HFFc6 (cell line): ENCODE data around the gene SLC13A4. TPM values are rescaled to one million over a fixed set of nuclear protein-coding genes. Genes with fewer than 3 reads are reported as not detected.
A peak's percentile ranks its signal among the peaks of the same experiment; 100 is the strongest.

Experiments
- DNase-seq: peaks from one replicate; pipeline ENCODE4 v3.0.0-alpha.2; 2018
- H3K27ac Mint-ChIP-seq: 2 replicates; pipeline ENCODE4 v1.8.0; 2020; ENCODE audit warnings: mild to moderate bottlenecking, mixed read lengths
- H3K27me3 Mint-ChIP-seq: 2 replicates; pipeline ENCODE4 v1.8.0; 2021; ENCODE audit warnings: mild to moderate bottlenecking, moderate library complexity, mixed read lengths; ENCODE audit not compliant: insufficient read depth
- H3K36me3 Mint-ChIP-seq: 2 replicates; pipeline ENCODE4 v1.8.0; 2021; ENCODE audit warnings: low read depth, mixed read lengths
- H3K4me1 Mint-ChIP-seq: 2 replicates; pipeline ENCODE4 v1.8.0; 2020; ENCODE audit warnings: low read depth, mixed read lengths
- H3K4me3 Mint-ChIP-seq: 2 replicates; pipeline ENCODE4 v1.8.0; 2020; ENCODE audit warnings: mild to moderate bottlenecking, moderate library complexity, mixed read lengths
- H3K9me3 Mint-ChIP-seq: 2 replicates; pipeline ENCODE4 v1.8.0; 2020; ENCODE audit warnings: mild to moderate bottlenecking, mixed read lengths
- CTCF ChIP-seq: fragments of 200-600 bp; sonication (generic); IDR thresholded peaks from 2 replicates; pipeline ENCODE4 v1.5.0; 2021; ENCODE audit warnings: antibody characterized with exemption, mild to moderate bottlenecking
- total RNA-seq, 6 experiments: library from RNA; stranded (reverse); fragmentation: NEBNext Ultra II Directional; extraction: Animal tissue kit (Norgen Biotek cat#: 25700); gene quantifications; 2 replicates in 1 of 6; 3 replicates in 5 of 6; pipeline ENCODE4 v1.2.3, GENCODE V29; 2021

The SLC13A4 gene
- total RNA-seq, 6 experiments from 2014 or later = 0.24 to 1.2 (median 0.68) TPM; not detected in 1

GRCh38 chr7:135662123-135662372, 65.9 kb downstream of the SLC13A4 start:
- peaks cover 29% of the 10 kb centered on the region for H3K36me3 Mint-ChIP-seq
- H3K9me3 Mint-ChIP-seq = peaks cover 4% of the 10 kb centered on the region; the same call in 1 of the 2 replicates
- peaks cover 3% of the 10 kb centered on the region for H3K27me3 Mint-ChIP-seq
- peak overlapping the region; percentile 98 for H3K4me3 Mint-ChIP-seq
- no peak for DNase-seq
- peak overlapping the region; percentile 99 for H3K27ac Mint-ChIP-seq
- no peak for TF ChIP-seq CTCF
- H3K4me1 Mint-ChIP-seq = peaks cover 38% of the 10 kb centered on the region

- Mint-ChIP-seq H3K4me3 (peak overlapping the region; percentile 98), H3K27ac (peak overlapping the region; percentile 99), H3K9me3 (peaks cover 4% of the 10 kb centered on the region; the same call in 1 of the 2 replicates), H3K27me3 (peaks cover 3% of the 10 kb centered on the region), H3K36me3 (peaks cover 24% of the 10 kb centered on the region), H3K4me1 (peaks cover 34% of the 10 kb centered on the region)
- no peak for DNase-seq
- TF ChIP-seq CTCF = no peak
Measured at GRCh38 chr7:135661311-135662122, 66.5 kb downstream of the SLC13A4 start.

- Mint-ChIP-seq H3K4me3 (no peak overlapping the region), H3K27me3 (peaks cover 3% of the 10 kb centered on the region), H3K36me3 (peaks cover 11% of the 10 kb centered on the region), H3K27ac (no peak overlapping the region), H3K4me1 (peaks cover 14% of the 10 kb centered on the region), H3K9me3 (peaks cover 4% of the 10 kb centered on the region; the same call in 1 of the 2 replicates)
- no peak for DNase-seq
- TF ChIP-seq CTCF = no peak
Measured at GRCh38 chr7:135659159-135659846, 68.7 kb downstream of the SLC13A4 start.

- H3K9me3 Mint-ChIP-seq = no peaks in the 10 kb centered on the region
- peaks cover 8% of the 10 kb centered on the region for H3K4me1 Mint-ChIP-seq
Measured at GRCh38 chr7:135658564-135658963, 69.4 kb downstream of the SLC13A4 start.

More at GRCh38 chr7:135658564-135658963, 69.4 kb downstream of the SLC13A4 start:
- no peak overlapping the region for H3K4me3 Mint-ChIP-seq
- H3K36me3 Mint-ChIP-seq = peaks cover 4% of the 10 kb centered on the region
- peaks cover 3% of the 10 kb centered on the region for H3K27me3 Mint-ChIP-seq
- no peak overlapping the region for H3K27ac Mint-ChIP-seq
- TF ChIP-seq CTCF = no peak
- DNase-seq = no peak
